Activated T-cell treated with anti-CD3 and anti-CD28 coated beads, Interleukin-2, amount 50 U/mL, for 48 hours (primary cell): ENCODE data around the gene DPP8.
A peak's percentile ranks its signal among the peaks of the same experiment; 100 is the strongest.
"Not testable (repeated sequence)": the region's sequence is repeated elsewhere in the genome, so short reads cannot be mapped to it uniquely, and the experiment has no call there.

ENCODE experiments used
- DNase-seq, 2 experiments: peaks; one replicate each; pipeline ENCODE4 v3.0.0-alpha.2; 2020

DPP8 gene

DNA sequence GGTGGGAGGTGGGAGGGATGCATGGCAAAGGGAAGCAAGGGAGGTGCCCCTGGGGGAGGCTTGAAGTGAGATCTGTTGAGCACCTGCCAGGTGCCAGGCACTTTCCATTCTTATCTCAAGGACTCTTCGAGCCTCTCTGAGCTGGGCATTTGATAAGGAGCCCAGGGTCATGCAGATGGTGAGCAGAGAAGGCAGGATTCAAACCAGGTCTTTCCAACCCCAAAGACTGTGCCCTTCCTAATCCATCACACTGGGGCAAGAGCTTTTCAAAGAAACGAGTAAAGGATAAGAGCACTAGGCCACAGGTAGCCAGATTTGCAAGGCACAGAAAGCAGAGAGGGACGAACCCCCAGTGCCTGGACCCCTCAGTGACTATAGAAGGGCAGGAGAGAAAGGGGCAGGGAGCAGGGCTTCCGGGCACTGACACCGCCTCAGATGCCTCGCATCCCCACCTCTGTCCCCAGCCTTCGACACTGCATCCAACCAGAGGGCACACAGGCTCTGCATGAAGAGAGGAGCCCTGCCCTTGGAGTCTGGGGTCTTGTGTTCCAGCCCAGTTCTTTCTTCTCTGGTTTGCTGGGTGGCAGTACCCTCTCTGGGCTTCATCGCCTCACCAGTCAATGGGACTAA is 115.8 kb downstream of the DPP8 start:
- no peak for DNase-seq

DNA sequence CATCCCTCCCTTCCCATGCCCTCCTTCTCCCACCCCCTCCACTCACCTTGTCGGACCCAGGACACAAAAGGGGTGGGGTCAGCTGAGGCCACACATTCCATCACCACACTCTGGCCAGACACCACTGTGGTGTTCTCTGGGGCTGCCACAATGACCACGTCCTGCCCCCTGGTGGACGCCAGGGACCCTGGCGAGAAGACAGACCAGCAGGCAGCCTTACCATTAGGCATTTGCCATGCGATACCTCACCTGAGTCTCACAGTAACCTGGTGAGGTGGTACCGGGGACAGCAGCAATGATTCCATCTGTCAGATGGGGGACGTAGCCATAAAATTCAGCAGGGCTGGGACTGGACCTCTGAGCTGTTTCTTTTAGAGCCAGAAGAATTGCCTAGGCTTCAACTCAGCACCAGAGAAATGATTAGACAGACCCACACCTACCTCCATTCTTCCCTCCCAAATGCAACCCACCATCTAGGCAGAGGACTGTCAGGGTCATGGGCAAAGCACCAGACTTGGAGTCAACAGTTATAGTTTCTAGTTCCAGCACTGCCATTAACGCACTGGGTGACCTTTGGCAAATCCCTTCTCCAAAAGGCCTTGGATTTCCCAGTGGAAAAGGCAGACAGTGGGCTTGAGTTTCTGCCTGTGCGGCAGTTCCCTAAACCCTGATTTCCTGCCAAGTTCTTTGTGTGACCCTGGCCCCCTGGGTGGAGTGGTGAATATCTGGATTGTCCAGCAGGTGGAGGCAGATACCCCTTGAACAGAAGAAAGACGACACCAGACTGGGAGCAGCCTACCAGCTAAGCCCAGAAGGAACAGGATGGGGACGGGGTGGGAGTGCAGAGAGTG is 116.5 kb downstream of the DPP8 start:
- DNase-seq: peak; percentile 71 to 73

DNA sequence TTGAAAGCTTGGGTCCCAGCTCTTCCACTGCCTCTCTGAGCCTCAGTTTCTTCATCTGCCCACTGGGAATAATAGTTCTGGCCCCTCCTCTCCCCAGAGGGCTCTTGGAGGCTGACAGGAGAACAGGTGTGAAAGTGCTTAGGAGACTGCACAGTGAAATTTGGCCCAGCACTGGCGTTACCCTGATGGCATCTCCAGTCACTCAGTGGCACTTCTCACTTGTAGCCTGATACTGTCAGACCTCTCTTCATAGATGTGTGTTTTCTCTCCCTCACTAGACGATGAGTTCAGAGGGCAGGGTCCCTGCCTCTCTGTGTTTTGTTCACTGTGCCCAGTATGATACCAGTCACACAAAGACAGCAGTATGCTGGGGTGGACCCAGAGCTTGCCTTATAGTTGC is 117.5 kb downstream of the DPP8 start:
- DNase-seq: no peak

DNA sequence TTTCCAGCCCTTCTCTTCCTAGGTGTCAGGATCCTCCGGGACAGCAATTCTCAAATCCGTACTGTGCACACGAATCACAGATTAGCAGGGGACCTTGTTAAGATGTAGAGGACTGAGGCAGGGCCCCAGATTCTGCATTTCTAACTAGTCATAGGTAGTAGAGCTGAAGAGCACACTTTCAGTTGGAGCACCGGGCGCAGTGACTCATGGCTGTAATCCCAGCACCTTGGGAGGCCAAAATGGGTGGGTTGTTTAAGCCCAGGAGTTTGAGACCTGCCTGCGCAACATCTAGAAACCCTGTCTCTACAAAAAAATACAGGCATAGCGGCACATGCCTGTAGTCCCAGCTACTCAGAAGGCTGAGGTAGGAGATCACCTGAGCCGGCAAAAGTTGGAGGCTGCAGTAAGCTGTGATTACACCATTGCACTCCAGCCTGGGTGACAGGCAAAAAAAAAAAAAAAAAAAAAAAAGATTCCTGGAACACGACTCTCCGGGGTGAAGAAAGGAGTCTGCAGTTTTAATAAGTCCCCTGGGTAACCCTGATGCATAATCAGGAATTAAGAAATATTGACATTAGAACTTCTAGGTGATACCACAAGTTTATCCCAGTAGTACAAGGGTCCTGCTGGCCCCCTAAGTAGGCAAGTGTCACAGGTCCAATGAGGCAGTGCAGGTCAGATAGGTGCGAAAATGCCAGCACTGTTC is 118.3 kb downstream of the DPP8 start:
- no peak for DNase-seq

DNA sequence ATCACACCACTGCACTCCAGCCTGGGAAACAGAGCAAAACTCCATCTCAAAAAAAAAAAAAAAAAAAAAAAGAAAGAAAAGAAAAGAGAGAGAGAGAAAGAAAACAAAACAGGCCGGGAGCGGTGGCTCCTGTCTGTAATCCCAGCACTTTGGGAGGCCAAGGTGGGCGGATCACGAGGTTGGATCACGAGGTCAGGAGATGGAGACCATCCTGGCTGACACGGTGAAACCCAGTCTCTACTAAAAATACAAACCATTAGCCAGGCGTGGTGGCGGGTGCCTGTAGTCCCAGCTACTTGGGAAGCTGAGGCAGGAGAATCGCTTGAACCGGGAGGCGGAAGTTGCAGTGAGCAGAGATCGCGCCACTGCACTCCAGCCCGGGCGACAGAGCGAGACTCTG is 119.0 kb downstream of the DPP8 start:
- DNase-seq: not testable (repeated sequence)

DNA sequence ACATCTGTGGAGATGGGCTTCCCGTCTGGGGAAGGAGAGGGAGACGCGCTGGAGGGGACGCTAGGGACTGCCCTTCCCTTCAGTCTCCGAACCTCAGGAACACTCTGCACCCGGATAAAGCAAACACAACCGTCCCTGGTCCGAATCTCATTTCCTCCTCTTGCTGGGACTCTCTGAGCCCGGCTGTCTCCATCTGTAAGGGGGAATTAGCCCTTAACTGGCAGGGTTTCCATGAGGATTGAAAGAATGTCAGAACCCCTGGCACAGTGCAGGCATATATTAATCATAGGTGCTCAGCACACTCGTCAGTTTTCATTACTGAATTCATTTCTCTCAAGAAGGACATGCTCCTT is 120.5 kb downstream of the DPP8 start:
- no peak for DNase-seq

DNA sequence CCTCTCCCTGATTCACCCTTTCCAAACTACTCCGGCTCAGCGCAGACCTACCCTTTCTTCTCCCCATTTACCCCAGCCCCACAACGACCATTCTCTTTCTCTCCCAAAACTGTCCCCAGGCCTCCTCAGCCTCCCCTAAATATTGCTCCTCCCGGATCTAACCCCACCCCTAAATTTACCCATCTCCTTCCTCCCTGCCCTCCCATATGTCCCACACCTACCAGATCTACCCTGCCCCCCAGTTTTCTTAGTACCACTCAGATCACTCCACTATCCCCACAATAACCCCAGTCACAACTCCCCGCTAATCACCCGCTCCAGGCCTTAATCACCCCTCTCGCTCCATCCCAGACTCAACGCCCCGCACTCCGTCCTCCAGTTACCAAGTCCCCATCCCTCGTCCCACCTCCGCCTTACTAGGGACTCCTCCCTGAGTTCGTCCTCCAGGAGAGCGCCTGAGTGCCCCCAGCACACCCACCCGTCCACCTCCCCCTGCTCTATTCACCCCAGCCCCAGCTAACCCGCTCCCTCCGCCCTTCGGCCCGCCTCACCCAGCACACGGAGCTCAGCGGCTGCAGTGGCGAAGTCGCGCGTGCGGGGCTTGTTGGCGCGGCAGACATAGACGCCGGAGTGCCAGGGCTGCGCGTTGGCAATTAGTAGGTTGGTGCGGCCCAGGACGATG is 121.1 kb downstream of the DPP8 start:
- no peak for DNase-seq

DNA sequence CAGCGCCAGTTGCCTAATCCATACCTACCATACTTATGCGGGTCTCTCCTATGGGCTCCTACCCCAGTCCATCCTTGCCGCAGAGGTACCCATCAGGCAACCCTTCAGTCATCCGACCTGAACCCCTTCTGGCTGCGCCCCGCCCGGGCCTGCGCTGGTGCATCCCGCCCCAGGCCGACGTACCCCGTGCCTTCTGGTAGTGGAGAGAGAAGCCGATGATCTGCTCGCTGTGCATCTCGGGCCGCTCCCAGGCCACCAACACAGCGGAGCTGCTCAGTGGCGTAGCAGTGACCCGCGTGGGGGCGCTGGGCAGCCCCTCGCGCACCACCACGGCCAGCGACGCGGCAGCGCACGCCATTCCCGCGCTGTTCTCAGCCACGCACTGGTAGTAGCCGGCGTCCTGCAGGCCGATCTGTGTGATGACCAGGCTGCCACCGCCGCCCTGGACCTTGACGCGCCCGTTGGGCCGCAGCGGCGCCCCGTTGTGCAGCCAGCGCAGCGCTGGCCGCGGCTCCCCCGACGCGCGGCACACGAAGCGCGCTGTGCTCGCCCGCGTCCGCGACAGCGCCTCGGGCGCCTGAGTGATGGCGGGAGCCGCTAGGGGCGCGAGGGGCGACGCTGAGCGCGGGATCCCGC is 121.8 kb downstream of the DPP8 start:
- no peak for DNase-seq

DNA sequence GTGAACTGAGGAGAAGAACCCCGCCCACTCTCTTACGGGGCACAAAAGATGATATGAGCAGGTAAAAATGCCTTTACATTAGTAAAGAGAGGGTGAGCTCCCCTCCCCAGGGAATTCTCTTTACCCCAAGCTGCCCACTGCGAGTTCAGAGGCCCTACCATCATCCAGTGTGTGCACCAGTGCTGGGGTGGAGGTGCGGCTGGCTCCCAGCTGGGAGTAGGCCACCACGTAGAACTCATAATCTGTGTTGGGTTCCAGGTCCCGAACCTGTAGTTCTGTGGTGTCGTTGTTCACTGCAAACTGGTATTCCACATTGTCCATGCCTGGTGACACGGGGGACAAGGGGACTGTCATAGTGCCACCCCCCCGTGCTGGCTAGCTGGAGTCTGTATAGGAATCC is 122.6 kb downstream of the DPP8 start:
- no peak for DNase-seq

DNA sequence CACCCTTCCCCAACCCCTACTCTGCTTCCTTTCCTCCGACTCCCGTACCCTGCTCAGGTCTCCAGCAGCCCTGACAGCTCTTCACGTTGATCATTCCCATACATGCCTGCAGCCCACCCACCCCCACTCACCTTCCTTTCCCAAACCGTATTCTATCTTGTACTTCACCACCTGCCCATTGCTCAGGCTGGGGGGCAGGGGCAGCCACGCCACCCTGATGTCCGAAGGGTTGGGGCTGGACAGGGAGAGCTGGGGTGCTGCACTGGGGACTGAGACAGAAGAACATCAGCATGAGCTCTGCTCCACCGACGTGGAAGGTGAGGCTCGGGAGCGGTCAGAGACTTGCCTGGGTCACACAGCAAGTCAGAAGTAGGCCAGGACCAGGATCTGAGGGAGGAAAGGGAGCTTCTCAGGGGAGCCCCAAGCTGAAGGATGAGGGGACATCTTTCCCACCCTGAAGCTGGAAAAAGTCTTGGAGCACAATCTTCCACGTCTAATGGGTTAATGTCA is 123.2 kb downstream of the DPP8 start:
- DNase-seq: no peak

DNA sequence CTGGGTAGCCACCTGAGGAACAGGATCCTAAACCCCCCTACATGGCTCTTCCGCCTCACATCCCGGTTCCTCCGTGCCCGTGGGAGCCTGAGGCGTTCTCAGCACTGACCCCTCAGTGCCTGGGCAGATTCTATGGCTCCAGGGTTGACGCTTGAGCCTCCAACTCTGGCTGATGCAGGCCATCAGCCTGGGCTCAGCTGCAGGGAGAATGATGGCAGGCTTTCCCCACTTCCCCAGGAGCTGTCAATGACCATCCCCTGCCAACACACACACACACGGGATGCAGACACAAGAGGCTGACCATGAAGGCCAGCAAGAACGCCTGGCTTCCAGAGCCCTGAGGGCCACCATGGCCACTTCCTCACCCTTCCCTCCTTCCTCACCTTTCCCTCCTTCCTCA is 123.9 kb downstream of the DPP8 start:
- no peak for DNase-seq

DNA sequence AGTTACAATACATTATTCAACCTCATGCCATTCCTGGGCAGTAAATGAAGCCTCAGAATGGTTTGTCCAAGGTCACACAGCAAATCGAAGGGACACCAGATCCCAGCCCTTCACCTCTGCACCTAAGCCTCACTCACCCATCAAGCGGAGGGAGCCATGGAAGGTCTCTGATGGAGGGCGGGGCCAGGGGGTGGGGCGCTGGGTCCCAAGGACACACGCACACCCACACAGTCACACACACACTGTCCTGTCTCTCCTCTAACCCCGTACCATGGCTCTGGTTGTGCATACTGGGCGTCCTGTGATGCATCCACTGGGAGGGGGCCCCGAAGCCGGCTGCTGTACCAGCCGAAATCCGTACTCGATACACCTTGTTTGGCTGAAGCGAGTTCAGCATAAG is 124.4 kb downstream of the DPP8 start:
- no peak for DNase-seq
